K562 (cell line): ENCODE results near the gene KIR2DL3.
"Not testable (repeated sequence)": the region's sequence is repeated elsewhere in the genome, so short reads cannot be mapped to it uniquely, and the experiment has no call there.

Experiments used
- CTCF ChIP-seq, 3 experiments: IDR thresholded peaks in 2 of 3; conservative IDR thresholded peaks in 1 of 3; 2 replicates each; pipeline ENCODE4 v1.5.1; 2011 to 2012; ENCODE audit warnings: low read length in 3 of 3, mild to moderate bottlenecking in 3 of 3, control low read depth in 2 of 3, improper control_type of control experiment in 1 of 3, inconsistent platforms in 1 of 3, low read depth in 1 of 3, mixed read lengths in 1 of 3, moderate library complexity in 1 of 3; ENCODE audit not compliant: insufficient read depth in 2 of 3
- ELF1 ChIP-seq: fragments of 200-800 bp; sonication (Bioruptor generic); IDR thresholded peaks from 2 replicates; pipeline ENCODE4 v1.6.1; 2016; ENCODE audit warnings: missing genetic modification characterization, missing compliant biosample characterization
- HDAC1 ChIP-seq, 2 experiments: fragments of 450-650 bp; IDR thresholded peaks; 2 replicates each; pipeline ENCODE4 v1.6.1; 2016 to 2017; ENCODE audit warnings: inconsistent platforms in 1 of 2, mild to moderate bottlenecking in 1 of 2, moderate library complexity in 1 of 2
- KLF1 ChIP-seq: fragments of 450-650 bp; IDR thresholded peaks from 2 replicates; pipeline ENCODE4 v1.6.1; 2016; ENCODE audit warnings: missing genetic modification characterization, missing compliant biosample characterization
- MAFF ChIP-seq: IDR thresholded peaks from 2 replicates; pipeline ENCODE4 v1.6.1; 2012; ENCODE audit warnings: low read length, improper control_type of control experiment
- NFIC ChIP-seq: fragments of 450-650 bp; IDR thresholded peaks from 2 replicates; pipeline ENCODE4 v1.6.1; 2017; ENCODE audit warnings: mild to moderate bottlenecking, inconsistent platforms
- NFXL1 ChIP-seq: fragments of 450-650 bp; formaldehyde crosslinking; IDR thresholded peaks from 2 replicates; pipeline ENCODE4 v1.4.0; 2021; ENCODE audit warnings: mild to moderate bottlenecking
- NR3C1 ChIP-seq: sonication (generic); formaldehyde crosslinking; IDR thresholded peaks from 2 replicates; pipeline ENCODE4 v1.8.1; 2022; ENCODE audit warnings: missing genetic modification reagents
- POLR2A ChIP-seq: fragments of 450-650 bp; conservative IDR thresholded peaks from 2 replicates; pipeline ENCODE4 v1.6.1; 2016
- SMC3 ChIP-seq: conservative IDR thresholded peaks from 2 replicates; pipeline ENCODE4 v1.6.1; 2011; ENCODE audit warnings: low read depth, low read length, improper control_type of control experiment; ENCODE audit not compliant: insufficient read depth
- TEAD2 ChIP-seq: fragments of 450-650 bp; IDR thresholded peaks from 2 replicates; pipeline ENCODE4 v1.6.1; 2016; ENCODE audit warnings: missing genetic modification characterization, control low read depth, missing compliant biosample characterization
- YBX1 ChIP-seq: fragments of 450-650 bp; IDR thresholded peaks from 2 replicates; pipeline ENCODE4 v1.7.1; 2016; ENCODE audit warnings: mild to moderate bottlenecking
- ZFX ChIP-seq: sonication (generic); formaldehyde crosslinking; IDR thresholded peaks from 2 replicates; pipeline ENCODE4 v1.8.0; 2022; ENCODE audit warnings: mild to moderate bottlenecking, missing genetic modification reagents, moderate library complexity
- TF ChIP-seq, protein P1 (sequence below): fragments of 250-450 bp; sonication (Bioruptor Pico); IDR thresholded peaks from 2 replicates; pipeline ENCODE4 v1.5.0; 2020; ENCODE audit warnings: mild to moderate bottlenecking

GRCh38 chr19:54769646-54770045 lies 31.3 kb downstream of the KIR2DL3 start, which contains the start of gene KIR2DL1:
- not testable (repeated sequence) for TF ChIP-seq ZFX (CRISPR knock-in tag); ELF1 (tag); NR3C1; CTCF (IDR thresholded peaks at IDR 0.05 in 2 of 3, conservative IDR thresholded peaks at IDR 0.05 in 1 of 3; ENCODE audit: insufficient read depth in 2 of 3, low read depth in 1 of 3, low read length in 3 of 3); POLR2A; MAFF; NFIC; HDAC1 (IDR thresholded peaks at IDR 0.05); SMC3; KLF1 (tag); NFXL1 (CRISPR knock-in tag); YBX1; TEAD2 (tag)
- TF ChIP-seq, protein P1, sequence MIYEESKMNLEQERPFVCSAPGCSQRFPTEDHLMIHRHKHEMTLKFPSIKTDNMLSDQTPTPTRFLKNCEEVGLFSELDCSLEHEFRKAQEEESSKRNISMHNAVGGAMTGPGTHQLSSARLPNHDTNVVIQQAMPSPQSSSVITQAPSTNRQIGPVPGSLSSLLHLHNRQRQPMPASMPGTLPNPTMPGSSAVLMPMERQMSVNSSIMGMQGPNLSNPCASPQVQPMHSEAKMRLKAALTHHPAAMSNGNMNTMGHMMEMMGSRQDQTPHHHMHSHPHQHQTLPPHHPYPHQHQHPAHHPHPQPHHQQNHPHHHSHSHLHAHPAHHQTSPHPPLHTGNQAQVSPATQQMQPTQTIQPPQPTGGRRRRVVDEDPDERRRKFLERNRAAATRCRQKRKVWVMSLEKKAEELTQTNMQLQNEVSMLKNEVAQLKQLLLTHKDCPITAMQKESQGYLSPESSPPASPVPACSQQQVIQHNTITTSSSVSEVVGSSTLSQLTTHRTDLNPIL (CRISPR knock-in tag) = not testable (repeated sequence)
